ENCODE results near the gene PTPRCAP. TPM values are rescaled to one million over a fixed set of nuclear protein-coding genes. Genes with fewer than 3 reads are reported as not detected.

Gene PTPRCAP
- total RNA-seq, 1 donor: 0.45 TPM

DNA sequence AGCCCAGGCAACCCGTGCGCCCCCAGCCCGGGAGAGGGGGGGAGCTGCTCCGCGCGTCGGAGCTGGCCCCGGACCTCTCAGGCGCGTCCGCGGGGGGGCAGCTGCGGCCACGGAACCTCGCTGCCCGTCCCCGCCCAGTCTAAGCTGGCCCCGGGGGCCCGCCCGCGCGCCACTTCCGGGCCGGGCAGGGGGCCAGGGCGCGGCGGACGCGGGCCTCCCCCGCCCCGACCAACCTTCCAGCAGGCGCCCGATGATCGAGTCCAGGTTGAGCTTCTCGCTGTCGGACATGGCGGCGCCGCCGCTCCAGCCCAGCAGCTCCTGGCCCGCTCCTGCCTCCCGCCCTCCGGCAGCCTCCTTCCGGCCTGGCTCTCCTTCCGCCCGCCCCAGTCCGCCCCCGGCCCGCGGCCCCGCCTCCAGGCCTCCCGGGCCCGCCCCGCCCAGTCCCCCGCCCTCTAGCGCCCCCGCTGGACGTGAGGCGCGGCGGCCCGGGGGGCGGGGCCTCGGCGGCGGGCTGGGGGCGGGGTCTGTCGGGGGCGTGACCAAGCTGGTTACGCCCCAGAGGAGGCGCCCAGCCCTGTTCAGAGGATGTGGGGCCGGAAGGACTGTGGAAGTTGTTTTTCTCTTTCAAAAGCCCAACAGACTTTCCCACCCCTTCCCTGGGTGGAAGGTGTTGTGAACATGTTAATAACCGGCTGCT lies 35.8 kb downstream of the PTPRCAP start, which contains the start of gene PPP1CA:
Gene PPP1CA, minus strand, starts transcription at position 364 of the 697 bp plus-strand sequence. Its CDS starts 76 bp downstream, at position 288.
- TF ChIP-seq, protein P1, sequence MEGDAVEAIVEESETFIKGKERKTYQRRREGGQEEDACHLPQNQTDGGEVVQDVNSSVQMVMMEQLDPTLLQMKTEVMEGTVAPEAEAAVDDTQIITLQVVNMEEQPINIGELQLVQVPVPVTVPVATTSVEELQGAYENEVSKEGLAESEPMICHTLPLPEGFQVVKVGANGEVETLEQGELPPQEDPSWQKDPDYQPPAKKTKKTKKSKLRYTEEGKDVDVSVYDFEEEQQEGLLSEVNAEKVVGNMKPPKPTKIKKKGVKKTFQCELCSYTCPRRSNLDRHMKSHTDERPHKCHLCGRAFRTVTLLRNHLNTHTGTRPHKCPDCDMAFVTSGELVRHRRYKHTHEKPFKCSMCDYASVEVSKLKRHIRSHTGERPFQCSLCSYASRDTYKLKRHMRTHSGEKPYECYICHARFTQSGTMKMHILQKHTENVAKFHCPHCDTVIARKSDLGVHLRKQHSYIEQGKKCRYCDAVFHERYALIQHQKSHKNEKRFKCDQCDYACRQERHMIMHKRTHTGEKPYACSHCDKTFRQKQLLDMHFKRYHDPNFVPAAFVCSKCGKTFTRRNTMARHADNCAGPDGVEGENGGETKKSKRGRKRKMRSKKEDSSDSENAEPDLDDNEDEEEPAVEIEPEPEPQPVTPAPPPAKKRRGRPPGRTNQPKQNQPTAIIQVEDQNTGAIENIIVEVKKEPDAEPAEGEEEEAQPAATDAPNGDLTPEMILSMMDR (IDR thresholded peaks at IDR 0.05; ENCODE audit: insufficient read depth, low read length): peak; percentile 22
- peak within 1 kb of the TSS; percentile 87 for H3K4me3 ChIP-seq (ENCODE audit: low read depth, low read length)
- peak; percentile 82 for DNase-seq (ENCODE audit: low read depth)

DNA sequence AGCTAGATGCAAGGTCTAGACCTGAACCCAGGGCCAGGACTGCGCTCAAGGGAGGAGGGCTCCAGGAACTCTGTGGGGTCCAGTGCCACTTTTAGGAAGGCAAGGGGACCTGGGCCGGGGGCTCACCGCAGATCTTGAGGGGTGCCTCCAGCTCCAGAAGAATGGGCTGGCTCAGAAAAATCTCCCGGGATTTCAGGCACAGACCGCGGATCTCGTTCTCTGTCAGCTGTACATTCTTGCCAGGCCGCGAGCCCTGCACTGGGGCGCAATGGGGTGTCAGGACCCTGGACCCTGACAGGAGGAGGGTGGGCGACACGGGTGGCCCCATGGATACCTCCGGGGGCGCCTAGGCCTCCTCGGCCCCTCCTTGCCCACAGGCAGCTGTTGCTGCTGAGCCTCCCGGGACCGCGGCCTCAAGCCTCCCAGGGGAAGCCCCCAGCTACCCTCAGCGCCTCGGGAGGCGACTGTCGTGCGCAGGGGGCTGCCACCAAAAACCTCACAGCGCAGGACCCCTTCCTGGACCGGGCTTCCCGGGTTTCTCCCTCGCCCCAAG lies 36.5 kb downstream of the PTPRCAP start:
- TF ChIP-seq, protein P1 (IDR thresholded peaks at IDR 0.05; ENCODE audit: insufficient read depth, low read length): no peak
- H3K4me3 ChIP-seq (ENCODE audit: low read depth, low read length): peak overlapping the region; percentile 87
- DNase-seq (ENCODE audit: low read depth): peak; percentile 13

DNA sequence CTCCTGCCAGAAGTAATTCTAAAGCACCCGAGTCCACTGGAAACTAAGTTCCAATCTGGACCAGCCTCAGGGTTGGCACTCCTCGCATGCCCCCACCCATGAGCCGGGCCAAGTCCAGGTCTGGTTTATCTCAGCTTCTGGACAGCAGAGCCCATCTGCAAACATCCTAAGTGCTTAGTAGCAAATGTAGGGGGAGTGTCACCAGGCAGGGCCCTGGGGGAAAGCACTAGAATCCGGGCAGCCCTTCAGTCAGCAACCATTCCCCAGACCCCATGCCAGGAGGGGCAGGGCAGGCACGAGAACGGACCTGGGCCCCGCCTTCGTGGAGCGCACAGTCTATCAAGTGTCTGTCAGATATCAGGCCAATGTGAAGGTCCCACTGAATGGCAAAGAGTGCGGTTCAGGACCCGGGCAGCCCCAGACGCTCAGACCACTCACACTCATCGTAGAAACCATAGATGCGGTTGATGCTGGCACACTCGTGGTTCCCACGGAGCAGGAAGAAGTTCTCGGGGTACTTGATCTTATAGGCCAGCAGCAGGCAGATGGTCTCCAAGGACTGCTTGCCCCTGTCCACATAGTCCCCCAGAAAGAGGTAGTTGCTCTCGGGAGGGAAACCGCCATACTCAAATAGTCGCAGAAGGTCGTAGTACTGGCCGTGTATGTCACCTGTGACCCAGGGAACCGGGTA lies 37.1 kb downstream of the PTPRCAP start:
- DNase-seq (ENCODE audit: low read depth): peak; percentile 45
- TF ChIP-seq, protein P1 (IDR thresholded peaks at IDR 0.05; ENCODE audit: insufficient read depth, low read length): no peak
- H3K4me3 ChIP-seq (ENCODE audit: low read depth, low read length): peak overlapping the region; percentile 87

DNA sequence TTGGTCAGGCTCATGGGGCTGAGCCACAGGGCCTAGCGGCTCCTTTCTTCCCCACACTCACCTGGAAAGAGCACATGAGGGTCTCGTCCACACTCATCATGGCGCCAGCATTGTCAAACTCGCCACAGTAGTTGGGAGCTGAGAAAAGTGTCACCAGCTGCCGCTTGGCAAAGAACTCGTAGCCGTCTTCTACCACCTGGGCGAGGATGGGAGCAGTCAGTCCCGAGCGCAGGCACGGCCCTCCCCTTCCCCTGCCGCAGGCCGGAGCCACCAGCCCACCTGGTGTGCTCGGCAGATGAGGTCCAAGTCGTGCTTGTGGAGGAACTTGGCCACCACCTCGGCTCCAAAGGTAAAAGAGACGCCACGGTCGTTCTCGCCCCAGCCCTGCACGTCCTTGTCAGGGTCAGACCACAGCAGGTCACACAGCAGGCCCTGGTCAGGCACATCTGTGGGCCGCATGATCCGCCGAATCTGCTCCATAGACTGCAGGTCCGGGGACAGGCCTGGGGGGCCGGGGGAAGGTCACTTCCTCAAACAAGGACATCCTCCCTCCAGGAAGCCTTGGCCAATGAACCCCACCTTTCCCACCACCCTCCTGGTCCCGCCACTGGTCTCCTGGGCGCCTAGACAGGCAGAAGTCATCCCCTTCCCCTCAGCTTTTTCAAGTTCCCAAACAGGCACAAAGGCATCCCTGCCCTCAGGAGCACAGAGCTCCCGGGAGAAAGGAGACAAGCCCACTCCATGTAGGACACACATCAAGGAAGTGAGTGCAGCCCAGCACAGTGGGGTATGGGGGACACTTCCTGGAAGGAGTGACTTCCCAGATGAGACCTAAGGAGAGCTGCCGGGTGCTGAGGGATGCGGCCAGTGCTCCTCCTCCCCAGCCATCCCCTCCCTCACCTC lies 38.6 kb downstream of the PTPRCAP start:
- peak overlapping the region; percentile 14 for H3K4me3 ChIP-seq (ENCODE audit: low read depth, low read length)
- TF ChIP-seq, protein P1 (IDR thresholded peaks at IDR 0.05; ENCODE audit: insufficient read depth, low read length): no peak
- no peak for DNase-seq (ENCODE audit: low read depth)

DNA sequence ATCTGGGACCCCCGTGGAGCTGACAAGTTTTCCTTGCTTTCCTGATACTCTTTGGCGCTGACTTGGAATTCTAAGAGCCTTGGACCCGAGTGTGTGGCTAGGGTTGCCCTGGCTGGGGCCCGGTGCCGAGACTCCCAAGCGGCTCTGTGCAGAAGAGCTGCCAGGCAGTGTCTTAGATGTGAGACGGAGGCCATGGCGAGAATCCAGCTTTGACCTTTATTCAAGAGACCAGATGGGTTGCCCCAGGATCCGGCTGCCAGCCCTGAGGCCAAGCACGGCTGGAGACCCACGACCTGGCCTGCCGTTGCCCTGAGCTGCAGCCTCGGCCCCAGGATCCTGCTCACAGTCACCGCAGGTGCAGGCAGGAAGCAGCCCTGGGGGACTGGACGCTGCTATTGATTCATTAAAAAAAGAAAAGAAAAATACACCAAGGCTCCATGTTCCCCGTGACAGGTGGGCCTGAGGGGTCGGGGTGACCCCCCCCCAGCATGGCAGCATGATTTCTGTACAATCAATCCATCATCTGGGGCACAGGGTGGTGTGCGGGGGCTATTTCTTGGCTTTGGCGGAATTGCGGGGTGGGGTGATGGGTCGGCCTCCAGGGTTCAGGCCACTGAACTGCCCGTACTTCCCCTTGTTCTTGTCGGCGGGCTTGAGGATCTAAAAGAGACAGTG lies 39.4 kb downstream of the PTPRCAP start:
- no peak overlapping the region for H3K4me3 ChIP-seq (ENCODE audit: low read depth, low read length)
- DNase-seq (ENCODE audit: low read depth): no peak
- TF ChIP-seq, protein P1 (IDR thresholded peaks at IDR 0.05; ENCODE audit: insufficient read depth, low read length): no peak

DNA sequence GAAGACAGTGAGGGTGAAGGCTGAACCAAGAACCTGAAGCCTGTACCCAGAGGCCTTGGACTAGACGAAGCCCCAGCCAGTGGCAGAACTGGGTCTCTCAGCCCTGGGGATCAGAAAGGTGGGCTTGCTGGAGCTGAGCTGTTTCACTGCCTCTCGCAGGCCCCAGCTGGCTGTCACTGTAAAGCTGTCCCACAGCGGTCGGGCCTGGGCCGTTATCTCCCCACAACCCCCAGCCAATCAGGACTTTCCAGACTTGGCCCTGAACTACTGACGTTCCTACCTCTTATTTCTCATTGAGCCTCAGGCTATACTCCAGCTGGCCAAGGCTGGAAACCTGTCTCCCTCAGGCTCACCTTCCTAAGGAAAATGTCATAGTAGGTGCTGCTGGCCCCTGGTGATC lies 39.9 kb downstream of the PTPRCAP start:
- H3K4me3 ChIP-seq (ENCODE audit: low read depth, low read length): no peak overlapping the region
- TF ChIP-seq, protein P1 (IDR thresholded peaks at IDR 0.05; ENCODE audit: insufficient read depth, low read length): no peak
- no peak for DNase-seq (ENCODE audit: low read depth)

All from fibroblast of the aortic adventitia (primary cell).